Occipital lobe (tissue), 2 donors: ENCODE measurements around the gene RASL10B. TPM values are rescaled to one million over a fixed set of nuclear protein-coding genes. Genes with fewer than 3 reads are reported as not detected.
A peak's percentile ranks its signal among the peaks of the same experiment; 100 is the strongest.
"Not testable (repeated sequence)": the region's sequence is repeated elsewhere in the genome, so short reads cannot be mapped to it uniquely, and the experiment has no call there.

ENCODE experiments used
- DNase-seq: peaks from one replicate; lab custom pipeline; 2025; lab: John Stamatoyannopoulos, UW
- total RNA-seq: library from RNA; depleted of rRNA; stranded (reverse); fragments of >200 nt; gene quantifications from one replicate; pipeline ENCODE4 v1.2.3, GENCODE V29; 2014

RASL10B gene, protein sequence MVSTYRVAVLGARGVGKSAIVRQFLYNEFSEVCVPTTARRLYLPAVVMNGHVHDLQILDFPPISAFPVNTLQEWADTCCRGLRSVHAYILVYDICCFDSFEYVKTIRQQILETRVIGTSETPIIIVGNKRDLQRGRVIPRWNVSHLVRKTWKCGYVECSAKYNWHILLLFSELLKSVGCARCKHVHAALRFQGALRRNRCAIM
- 5.1 TPM for total RNA-seq

DNA sequence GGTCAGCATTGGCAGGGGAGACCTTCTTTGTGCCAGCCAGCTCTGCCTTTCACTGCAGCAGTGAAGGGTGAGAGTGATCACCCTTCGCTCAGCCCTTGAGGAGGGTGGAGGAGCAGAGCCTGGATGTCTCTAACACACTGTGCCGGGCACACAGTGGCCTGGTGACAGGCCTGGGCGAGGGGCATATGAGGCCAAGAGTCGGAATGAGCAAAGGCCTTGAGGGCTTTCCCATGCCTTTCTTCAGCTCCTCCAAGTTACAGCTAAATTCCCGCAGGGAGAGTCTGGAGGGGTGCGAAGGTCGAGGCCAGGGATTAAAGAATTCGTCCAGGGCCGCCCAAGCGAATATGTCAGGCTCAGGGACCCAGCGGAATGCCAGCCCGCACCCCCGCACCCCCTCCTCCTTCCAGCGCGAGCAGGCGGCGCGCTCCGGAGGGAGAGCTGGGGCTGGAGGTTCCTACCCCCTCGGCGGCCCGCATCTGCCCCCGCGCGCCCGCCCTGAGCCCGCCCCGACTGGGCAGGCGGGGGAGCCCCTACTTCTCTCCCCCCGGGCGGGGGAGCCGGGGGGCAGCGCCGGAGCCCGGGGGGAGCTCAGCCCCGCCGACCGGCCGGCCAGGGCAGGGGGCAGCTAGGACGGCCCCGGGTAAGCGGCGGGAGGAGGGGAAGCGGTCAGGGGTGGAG, at the start of gene RASL10B:
RASL10B (plus strand) TSS at position 401 of the 678 bp plus-strand sequence. CDS start 3,546 bp downstream, outside the sequence.
- peak; percentile 62 for DNase-seq

GRCh38 chr17:35683591-35683990, 47.8 kb upstream of the RASL10B start:
- no peak for DNase-seq

DNA sequence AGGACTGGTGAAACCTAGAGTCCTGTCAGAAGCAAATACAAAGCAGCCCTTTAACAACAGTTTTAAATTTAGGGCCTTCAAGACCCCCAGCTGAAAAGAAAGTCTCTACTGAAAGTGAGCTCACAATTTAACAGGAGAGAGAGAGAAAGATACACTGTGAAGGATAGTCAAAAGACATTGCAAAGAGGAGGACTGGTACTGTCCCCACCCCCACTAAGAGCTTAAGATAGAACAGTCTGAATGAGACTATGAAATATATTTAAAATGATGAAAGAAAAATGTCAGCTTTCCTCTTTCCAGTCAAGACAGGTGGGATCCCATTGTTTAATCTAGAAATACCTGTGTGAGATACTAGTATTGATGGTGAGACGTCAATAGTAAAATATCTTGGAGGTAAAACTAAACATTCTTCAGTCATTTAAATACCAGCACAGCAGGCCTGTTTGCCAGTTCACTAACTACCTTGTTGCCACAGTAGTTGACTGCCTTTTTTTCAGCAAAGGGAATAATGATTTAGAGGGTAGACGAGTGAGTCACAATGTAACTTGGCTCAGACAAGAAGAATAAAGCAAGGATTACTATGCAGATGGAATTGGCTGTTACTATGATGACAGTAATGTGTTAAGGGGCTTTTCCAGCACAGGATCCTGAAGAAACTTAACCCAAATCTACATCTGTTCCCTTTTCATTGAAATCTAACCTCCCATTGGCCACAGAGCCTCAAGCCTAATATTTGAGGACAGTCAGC, 47.2 kb upstream of the RASL10B start:
- DNase-seq, result no peak

- DNase-seq, result no peak
These were observed 38.8 kb upstream of the RASL10B start for GRCh38 chr17:35692512-35693210.

- DNase-seq, result no peak
These were observed 37.8 kb upstream of the RASL10B start for GRCh38 chr17:35693662-35694061.

GRCh38 chr17:35694906-35695305, 36.5 kb upstream of the RASL10B start:
- DNase-seq, result no peak

DNA sequence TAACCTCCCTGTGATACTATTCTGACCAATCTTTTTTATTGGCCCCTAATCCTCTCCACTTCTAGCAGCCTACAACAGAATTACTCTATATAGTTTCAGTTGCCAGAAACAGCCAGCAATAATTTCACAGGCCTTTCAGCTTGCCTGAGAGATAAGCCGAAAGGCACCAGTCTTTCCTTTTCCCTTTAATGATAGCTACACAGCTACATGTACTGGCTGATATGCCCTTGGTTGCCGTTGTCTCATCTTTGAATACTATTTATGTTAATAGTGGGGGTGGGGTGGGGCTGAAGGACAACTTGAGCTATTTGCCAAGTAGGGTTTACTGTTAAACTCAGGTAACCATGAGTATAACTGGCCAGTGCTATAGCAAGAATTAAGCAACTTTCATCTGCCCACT, 35.8 kb upstream of the RASL10B start:
- DNase-seq, result no peak

- DNase-seq, result no peak
These were observed 32.6 kb upstream of the RASL10B start for GRCh38 chr17:35698800-35699199.

DNA sequence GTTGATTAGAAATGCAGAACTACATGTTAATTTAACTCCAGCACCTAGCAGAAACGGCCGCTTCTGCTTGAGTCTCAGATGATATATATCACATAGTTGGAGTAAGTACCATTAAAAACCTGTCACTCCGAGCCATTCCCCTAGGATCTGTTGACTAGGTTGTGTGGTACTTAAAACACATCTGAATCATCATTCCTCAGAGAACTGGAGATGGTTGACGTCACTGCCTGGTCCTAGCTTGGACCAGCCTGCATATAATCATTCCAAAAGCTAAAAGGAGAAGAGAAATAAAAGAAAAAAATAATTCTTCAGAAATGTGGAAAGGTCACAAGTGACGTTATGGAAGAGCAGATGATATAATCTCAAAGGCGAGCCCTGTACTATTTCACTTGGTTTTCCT, 31.3 kb upstream of the RASL10B start:
- no peak for DNase-seq

- DNase-seq, result no peak
These were observed 29.9 kb upstream of the RASL10B start for GRCh38 chr17:35701491-35701890.

DNA sequence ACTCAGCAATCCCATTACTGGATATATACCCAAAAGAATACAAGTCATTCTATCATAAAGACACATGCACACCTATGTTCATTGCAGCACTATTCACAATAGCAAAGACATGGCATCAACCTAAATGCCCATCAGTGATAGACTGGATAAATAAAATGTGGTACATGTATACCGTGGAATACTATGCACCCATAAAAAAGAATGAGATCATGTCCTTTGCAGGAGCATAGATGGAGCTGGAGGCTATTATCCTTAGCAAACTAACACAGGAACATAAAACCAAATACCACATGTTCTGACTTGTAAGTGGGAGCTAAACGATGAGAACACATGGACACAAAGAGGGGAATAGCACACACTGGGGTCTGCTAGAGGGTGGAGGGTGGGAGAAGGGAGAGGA, 28.1 kb upstream of the RASL10B start:
- not testable (repeated sequence) for DNase-seq

GRCh38 chr17:35705230-35705629, 26.2 kb upstream of the RASL10B start:
- DNase-seq, result no peak

- no peak for DNase-seq
These were observed 25.7 kb upstream of the RASL10B start for GRCh38 chr17:35705705-35706104.

- DNase-seq, result no peak
These were observed 23.3 kb upstream of the RASL10B start for GRCh38 chr17:35708149-35708548.

DNA sequence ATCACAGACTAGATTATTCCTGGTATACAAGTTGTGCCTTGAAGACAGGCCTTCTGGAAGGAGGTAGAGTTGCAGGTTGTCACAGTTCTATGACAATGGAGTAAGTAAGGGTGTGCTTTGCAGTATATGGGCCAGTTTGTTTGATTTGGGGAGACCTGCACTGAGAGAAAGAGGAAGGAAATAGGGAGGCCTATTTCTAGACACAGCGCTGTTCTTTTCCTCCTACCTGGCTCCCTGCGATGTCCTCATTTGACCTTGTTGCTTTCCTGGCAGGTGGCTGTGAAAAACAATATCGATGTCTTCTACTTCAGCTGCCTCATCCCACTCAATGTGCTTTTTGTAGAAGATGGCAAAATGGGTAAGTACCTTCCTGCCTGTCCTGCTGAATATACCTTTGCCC, 22.5 kb upstream of the RASL10B start:
- no peak for DNase-seq

- DNase-seq, result no peak
These were observed 21.6 kb upstream of the RASL10B start for GRCh38 chr17:35709874-35710273.

DNA sequence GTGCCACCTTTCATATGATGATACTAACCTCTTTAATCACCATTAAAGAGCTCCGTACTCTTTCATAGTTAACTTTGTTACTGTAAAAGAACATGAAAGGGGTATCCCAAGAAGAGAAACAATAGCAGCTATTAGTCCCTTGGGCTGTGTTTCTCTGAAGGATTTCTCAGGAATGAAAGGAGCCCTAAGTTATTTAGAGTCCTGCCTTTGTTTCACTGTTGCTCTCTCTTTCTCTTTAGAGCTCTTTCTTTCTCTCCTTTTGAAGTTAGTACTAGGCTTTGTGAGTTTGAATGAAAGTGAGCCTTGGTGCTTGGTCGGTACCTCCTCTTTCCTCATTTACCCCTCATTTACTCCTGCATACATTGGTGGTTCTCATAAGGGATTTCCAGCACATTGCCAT, 20.5 kb upstream of the RASL10B start:
- no peak for DNase-seq

DNA sequence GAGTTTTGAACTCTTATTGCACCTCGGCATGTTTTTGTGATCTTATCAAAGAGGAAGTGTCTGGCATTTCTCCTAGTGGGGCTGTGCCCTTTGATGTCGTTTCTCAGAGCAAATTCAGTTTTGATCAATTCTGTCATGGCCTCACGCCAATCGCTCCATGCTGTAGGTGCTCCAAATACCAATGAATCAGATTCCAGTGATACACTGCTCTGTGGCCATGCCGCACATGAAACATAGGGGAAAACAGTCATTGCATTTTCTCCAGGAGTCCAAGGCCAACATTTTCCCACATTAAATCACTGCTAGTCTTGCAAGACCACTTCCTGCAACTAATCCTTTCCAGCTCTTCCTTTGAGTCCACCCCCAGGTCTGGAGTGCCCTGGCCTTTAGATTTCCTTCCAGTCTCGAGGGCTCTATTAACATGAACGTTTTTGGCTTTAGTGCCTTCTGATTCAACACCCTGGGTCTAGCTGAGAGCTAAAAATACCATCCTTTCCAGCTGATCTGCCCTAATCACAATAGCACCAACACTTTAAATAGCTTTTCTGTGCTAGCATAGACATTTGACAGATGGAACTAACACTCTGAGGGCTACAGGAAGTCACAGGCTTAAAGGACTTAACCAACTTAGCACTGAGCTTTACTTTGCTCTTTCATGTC, 18.2 kb upstream of the RASL10B start:
- no peak for DNase-seq

- DNase-seq, result no peak
These were observed 16.5 kb upstream of the RASL10B start for GRCh38 chr17:35714988-35715387.

- no peak for DNase-seq
These were observed 16.0 kb upstream of the RASL10B start for GRCh38 chr17:35715416-35715815.

DNA sequence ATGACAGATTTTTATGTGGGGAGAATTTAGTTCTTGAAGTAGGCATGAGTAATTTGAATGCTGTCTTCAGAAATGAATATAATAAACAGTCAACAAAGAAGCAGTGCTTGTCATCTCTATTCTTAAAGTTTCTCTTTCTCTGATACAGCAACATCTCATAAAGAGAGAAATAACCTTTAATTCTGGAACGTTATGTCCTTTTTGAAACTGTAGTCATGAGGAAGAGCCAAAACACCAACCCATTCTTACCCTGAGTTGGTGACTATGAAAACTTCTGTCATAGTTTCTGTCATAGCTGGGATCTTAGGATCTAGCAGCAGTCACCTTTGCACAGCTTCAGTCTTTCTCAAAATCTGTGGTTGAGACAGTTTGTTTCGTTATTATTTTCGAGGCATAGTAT, 15.3 kb upstream of the RASL10B start:
- no peak for DNase-seq
